Nephron (organoid): ENCODE data around the gene RPS21.

Source experiments
- H3K27ac Mint-ChIP-seq, 3 experiments: 2 replicates each; pipeline ENCODE4 v1.8.0; 2020; ENCODE audit warnings: mixed read lengths in 3 of 3, mild to moderate bottlenecking in 2 of 3, moderate library complexity in 1 of 3
- H3K27me3 Mint-ChIP-seq: 2 replicates; pipeline ENCODE4 v1.8.0; 2021; ENCODE audit warnings: low read depth, mild to moderate bottlenecking, moderate library complexity, mixed read lengths
- H3K36me3 Mint-ChIP-seq: 2 replicates; pipeline ENCODE4 v1.8.0; 2020; ENCODE audit warnings: low read depth, mixed read lengths
- H3K4me1 Mint-ChIP-seq: 2 replicates; pipeline ENCODE4 v1.8.0; 2020; ENCODE audit warnings: mixed read lengths
- H3K4me3 Mint-ChIP-seq, 3 experiments: 2 replicates each; pipeline ENCODE4 v1.8.0; 2020; ENCODE audit warnings: mild to moderate bottlenecking in 3 of 3, mixed read lengths in 3 of 3, moderate library complexity in 2 of 3
- H3K9me3 Mint-ChIP-seq: 2 replicates; pipeline ENCODE4 v1.8.0; 2020; ENCODE audit warnings: mixed read lengths
- CTCF ChIP-seq, 3 experiments: fragments of 200-600 bp; sonication (generic); IDR thresholded peaks; one replicate each; pipeline ENCODE4 v1.5.0; 2021; ENCODE audit warnings: antibody characterized with exemption in 3 of 3; ENCODE audit not compliant: unreplicated experiment in 3 of 3

The RPS21 gene

GRCh38 chr20:62362991-62363919 is 23.6 kb upstream of the RPS21 start:
- Mint-ChIP-seq H3K27ac (peak overlapping the region in 2 of 3 experiments; percentile 57 to 80), H3K9me3 (no peaks in the 10 kb centered on the region), H3K4me1 (peaks cover 25% of the 10 kb centered on the region), H3K36me3 (no peaks in the 10 kb centered on the region), H3K27me3 (no peaks in the 10 kb centered on the region), H3K4me3 (peak overlapping the region in 2 of 3 experiments; percentile 30 to 31)
- peak in 1 of 3 experiments; percentile 24 for TF ChIP-seq CTCF (IDR thresholded peaks at IDR 0.05; ENCODE audit: unreplicated experiment in 3 of 3)

GRCh38 chr20:62363920-62364851 is 22.7 kb upstream of the RPS21 start:
- Mint-ChIP-seq H3K4me3 (peak overlapping the region; percentile 74 to 84 (median 80)), H3K27ac (peak overlapping the region in 1 of 3 experiments; percentile 56), H3K4me1 (peaks cover 24% of the 10 kb centered on the region), H3K27me3 (peaks cover 4% of the 10 kb centered on the region), H3K36me3 (no peaks in the 10 kb centered on the region), H3K9me3 (no peaks in the 10 kb centered on the region)
- no peak for TF ChIP-seq CTCF (IDR thresholded peaks at IDR 0.05; ENCODE audit: unreplicated experiment in 3 of 3)

- Mint-ChIP-seq H3K4me3 (peak overlapping the region; percentile 74 to 84 (median 80)), H3K4me1 (peaks cover 29% of the 10 kb centered on the region), H3K36me3 (no peaks in the 10 kb centered on the region), H3K27ac (peak overlapping the region in 2 of 3 experiments; percentile 63 to 78), H3K9me3 (no peaks in the 10 kb centered on the region), H3K27me3 (peaks cover 4% of the 10 kb centered on the region)
- TF ChIP-seq CTCF (IDR thresholded peaks at IDR 0.05; ENCODE audit: unreplicated experiment in 3 of 3), result no peak
These were observed 21.8 kb upstream of the RPS21 start for GRCh38 chr20:62364911-62365736.

GRCh38 chr20:62365814-62366369 is 21.0 kb upstream of the RPS21 start:
- peaks cover 34% of the 10 kb centered on the region for H3K4me1 Mint-ChIP-seq

More at GRCh38 chr20:62365814-62366369, 21.0 kb upstream of the RPS21 start:
- H3K27me3 Mint-ChIP-seq, result peaks cover 4% of the 10 kb centered on the region
- no peak for TF ChIP-seq CTCF (IDR thresholded peaks at IDR 0.05; ENCODE audit: unreplicated experiment in 3 of 3)
- H3K27ac Mint-ChIP-seq, result peak overlapping the region in 2 of 3 experiments; percentile 18 to 78
- H3K9me3 Mint-ChIP-seq, result no peaks in the 10 kb centered on the region
- peak overlapping the region; percentile 74 to 84 (median 80) for H3K4me3 Mint-ChIP-seq
- H3K36me3 Mint-ChIP-seq, result no peaks in the 10 kb centered on the region
